ENCODE measurements around the gene LINC00237.

LINC00237 gene

GRCh38 chr20:21106171-21107017 lies at the start of gene LINC00237:
TSS of gene LINC00237 (minus strand) at chr20:21106358.
- no peak for DNase-seq

- no peak for DNase-seq
These were observed 49.1 kb upstream of the LINC00237 start for GRCh38 chr20:21155268-21155667.

DNA sequence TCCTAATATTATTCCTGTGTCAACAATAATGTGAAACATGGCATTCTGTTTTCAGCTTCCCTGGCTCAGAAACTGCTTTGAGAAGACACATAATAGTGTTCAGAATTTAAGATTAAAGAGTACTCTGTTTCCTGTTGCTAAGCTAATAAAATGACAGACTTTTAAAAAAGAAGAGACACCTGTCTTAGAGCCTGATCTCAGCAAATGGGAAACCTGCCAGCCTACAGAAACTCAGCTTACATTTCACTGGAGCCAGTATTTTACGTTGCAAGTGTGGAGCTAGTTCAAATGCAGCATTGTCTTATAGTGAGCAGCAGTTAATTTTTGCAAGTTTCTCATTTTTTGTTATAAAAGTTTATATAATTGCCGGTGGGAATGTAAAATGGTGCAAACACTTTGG lies 48.5 kb upstream of the LINC00237 start:
- no peak for DNase-seq

DNA sequence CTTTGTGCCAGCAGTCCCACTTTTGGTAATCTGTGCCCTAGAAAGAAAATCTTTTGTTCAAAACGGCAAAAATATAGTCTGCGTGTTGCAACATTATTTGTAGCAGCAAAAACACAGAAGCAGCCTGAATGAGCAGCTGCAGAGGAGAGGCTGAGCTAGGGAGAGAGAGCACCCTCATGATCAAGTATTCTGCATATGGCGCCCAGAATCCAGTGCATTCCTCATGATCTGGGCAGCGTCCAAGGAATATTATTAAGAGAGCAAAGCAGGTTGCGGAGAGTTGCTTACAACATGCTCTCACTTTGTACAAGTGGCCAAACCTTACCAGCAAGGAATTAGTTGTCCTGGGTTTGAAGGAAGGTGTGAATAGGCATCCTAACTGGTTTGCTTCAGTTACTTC lies 45.6 kb upstream of the LINC00237 start:
- DNase-seq, result no peak

DNA sequence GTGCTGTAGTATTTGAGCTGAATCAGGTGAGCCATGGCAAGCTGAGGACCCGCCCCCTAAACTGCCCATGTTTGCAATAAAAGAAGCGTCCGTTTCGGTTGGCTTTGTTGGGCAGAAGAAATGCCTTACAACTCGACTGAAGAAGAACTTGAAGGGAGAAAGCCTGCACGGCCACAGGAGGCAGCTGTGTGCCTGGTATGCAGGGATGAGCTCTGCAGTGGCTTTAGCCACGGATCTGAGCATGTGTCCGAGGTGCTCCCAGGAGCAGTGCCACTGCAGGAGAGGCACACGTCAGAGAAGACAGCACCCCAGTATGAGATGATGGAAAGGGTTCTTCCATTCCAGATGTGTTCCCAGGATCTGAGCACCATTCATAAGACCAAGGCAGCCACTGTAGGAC lies 43.2 kb upstream of the LINC00237 start:
- DNase-seq, result no peak

DNA sequence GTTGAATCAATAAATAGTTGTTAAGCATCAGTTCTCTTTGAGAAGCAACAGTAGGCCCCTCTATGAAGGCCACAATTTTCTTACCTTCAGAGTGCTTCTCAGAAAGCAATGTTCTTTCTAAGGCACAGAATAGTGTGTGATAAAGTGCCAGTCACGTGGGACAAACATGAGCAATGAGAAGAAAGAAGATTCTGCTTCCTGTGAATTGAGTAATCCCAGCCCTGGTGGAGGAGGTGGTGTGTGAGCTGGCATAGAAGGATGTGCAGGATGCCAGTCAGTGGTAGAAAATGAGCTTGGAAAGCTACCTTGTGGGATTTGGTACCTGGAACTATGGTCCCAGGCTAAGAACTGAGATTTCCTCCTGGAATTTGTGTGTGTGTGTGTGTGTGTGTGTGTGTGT lies 41.4 kb upstream of the LINC00237 start:
- DNase-seq, result no peak

DNA sequence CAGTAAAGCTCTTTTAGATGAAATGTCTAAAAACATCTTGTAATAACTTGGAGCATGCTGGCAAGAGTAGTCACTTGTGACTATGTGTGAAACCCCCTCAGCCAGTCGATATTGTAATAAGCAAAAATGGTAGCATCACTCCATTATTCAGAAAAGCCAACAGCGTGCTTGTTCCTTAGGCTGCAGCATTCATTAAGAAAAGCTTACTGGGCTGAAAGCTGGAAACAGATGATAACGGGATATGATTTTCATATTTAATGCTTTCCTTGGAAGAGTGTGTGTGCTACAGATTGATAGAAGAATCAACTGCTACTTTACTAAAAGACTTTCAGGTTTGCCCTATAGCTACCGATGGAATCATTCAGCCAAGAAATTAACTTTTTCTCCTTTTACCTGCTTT lies 40.1 kb upstream of the LINC00237 start:
- DNase-seq, result no peak

GRCh38 chr20:21145424-21145823 lies 39.3 kb upstream of the LINC00237 start:
- DNase-seq, result no peak

DNA sequence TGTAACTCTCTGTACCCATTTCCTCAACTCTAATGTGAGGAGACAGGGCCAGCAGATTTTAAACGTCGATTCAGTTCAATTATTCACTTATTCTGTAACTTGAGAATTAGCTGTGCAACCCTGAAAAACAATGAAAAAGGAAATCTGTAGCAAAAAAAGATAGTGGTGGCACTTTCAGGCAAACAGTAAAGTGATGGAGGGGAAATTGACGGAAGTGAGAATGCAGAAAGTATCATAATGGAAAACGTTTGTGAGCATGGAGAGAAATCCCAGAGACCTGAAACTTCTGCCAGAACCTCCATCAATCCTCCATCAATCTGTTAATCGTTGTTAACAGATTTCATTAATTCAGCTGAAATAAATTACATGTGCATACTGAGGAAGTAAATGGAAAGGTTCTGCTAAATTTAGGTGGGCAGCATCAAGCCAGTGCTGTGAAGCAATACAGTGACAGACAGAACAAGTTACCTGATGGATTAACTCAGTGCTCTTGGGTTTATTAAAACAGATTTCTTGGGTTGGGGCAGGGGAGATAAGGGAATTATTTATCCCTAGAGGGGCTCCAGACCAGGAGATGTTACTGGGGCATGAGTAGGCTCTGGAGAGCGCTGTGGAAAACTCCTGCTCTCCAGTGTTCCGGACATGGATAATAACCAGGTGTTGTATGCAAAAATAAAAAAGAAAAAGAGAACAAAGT lies 37.2 kb upstream of the LINC00237 start:
- DNase-seq, result no peak

- no peak for DNase-seq
These were observed 35.7 kb upstream of the LINC00237 start for GRCh38 chr20:21141825-21142224.

- DNase-seq, result no peak
These were observed 33.9 kb upstream of the LINC00237 start for GRCh38 chr20:21139881-21140566.

DNA sequence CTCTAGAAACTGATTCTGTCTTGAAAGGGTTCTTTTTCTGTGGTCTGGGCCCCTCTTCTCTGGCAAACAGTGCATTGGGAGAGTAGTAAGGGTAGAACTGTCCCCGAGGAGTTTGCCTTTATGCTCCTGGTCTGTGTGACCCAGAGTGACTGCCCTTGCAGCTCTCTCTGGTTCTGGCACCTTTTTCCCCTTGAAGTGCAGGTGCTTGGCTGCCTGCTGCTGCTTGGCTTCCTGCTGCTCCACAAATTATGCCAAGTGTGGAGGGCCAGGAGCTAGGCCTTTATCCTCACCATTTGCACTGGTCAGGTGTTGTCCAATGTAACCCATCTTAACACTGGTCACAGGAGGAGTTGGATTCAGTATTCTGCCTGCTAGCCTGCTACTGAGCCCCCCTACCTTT lies 30.9 kb upstream of the LINC00237 start:
- DNase-seq, result no peak

GRCh38 chr20:21136015-21136732 lies 30.0 kb upstream of the LINC00237 start:
- DNase-seq, result no peak

DNA sequence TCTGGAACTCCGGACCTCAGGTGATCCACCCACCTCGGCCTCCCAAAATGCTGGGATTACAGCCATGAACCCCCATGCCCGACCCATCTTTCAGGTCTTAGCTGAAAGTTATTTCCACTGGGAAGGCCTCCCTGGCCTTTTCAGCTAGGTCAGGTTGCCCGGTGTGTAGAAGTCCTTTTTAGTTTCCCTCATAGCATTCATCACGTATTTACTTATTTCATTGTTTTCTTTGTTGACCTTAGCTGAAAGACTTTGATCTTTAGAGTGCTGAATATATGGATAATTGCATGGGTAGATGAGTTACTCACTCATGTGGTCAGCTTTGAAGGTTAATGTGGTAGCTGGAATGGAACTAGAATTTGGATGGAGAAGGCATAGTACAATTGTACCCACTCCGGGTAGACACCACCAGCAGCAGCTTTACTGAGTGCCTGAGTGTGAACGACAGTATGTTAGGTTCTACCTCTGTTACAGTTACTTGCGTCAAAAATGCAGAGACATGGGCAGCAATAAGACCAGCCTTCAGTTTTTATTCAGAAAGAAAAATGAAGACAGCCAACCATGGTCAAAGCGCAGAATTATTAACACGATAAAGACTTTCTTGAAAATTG lies 28.8 kb upstream of the LINC00237 start:
- no peak for DNase-seq

DNA sequence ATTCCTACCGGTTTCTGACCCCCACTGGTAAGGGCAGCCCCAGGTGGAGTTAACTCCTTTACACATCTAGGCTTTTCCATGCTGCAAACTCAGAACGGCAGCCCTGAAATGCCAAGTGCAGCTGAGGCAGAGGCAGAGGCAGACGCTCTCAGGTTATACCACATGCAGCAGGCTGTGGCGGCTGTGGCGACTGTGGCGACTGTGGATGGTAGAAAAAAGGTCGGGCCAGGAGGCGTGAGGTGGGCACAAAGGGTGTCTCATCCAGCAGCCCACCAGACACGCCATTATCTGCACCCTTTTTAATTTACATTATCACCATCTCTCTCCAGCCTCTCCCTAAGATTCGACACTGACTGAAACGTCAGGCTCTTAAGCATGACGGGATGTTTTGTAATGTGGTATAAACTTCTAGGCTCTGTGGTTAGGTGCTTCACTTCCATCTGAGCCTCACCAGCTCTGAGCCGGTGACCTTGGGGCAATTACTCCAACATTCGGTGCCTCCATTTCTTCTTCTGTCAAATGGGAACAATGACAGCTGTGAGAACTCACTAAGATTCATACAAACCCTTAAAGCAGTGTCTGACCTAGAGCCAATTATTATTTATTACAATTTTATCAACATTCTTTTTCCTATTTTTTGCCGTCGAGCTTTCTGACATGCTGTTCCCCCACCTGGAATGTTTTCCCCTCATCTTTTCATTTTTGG lies 27.9 kb upstream of the LINC00237 start:
- no peak for DNase-seq

GRCh38 chr20:21133404-21133803 lies 27.2 kb upstream of the LINC00237 start:
- DNase-seq, result no peak

DNA sequence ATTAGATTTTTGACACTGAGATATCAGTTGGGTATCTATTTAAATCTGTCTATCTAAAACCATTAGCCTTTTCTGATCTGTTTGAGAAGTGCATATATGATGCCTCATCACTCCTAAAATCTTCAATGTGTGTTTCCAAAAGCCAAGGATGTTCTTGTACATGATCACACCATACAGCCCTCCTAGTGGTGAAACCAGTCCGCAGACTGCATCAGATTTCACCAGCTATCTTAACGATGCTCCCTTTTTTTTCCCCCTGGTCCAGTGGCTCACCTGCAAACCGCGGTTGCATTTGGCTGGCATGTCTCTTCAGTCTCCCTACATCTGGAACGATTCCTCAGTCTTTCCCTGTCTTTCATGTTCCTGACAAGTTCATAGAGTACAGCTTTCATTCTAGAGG lies 23.7 kb upstream of the LINC00237 start:
- no peak for DNase-seq

GRCh38 chr20:21127201-21127981 lies 21.2 kb upstream of the LINC00237 start:
- no peak for DNase-seq

- DNase-seq, result no peak
These were observed 20.4 kb upstream of the LINC00237 start for GRCh38 chr20:21126581-21126870.

DNA sequence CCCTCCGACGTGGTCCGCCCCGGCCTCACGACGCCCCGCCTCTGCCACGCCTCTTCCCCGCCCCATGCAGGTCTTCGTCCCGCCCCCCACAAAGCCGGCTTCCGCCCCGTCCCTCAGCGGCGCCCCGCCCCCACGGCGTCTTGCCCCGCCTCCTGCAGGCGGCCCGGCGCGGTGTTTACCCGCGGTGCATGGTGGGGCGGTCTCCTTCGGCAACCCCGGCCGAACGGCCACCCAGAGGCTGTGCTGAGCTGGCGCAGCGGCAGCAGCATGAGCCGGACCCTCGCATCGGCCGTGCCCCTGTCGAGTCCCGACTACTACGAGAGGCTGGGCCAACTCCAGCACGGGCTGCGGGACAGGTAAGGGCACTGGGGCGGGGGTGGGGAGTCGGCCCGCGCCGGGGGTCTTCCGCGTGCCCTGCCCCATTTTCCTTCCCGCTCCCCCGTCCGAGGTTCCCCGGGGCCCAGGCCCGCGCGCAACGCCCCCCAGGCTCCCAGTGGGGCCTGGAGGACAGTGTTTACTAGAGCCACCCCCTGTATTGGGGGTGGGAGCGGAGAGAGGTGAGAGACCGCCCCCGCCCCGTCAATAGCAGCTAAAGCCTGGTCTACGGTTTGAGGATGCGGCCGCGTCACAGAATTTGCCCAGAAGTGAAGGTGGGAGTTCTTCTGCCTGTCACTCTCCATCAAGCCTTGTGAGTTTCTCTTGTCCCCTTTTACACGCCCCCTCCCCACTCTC lies 19.9 kb upstream of the LINC00237 start, which contains the start of gene KIZ:
Gene KIZ, plus strand, starts transcription at position 234 of the 732 bp plus-strand sequence. Its CDS starts 34 bp downstream, at position 268.
- DNase-seq, result peak; percentile 84
